HEK293T (cell line): ENCODE data around the gene ZNF575.
"Not testable (repeated sequence)": the region's sequence is repeated elsewhere in the genome, so short reads cannot be mapped to it uniquely, and the experiment has no call there.

ENCODE experiments used
- CTCF ChIA-PET: fragments of 350-600 bp; formaldehyde crosslinking; extraction: SDS; loops from one replicate; lab custom pipeline; 2021; ENCODE audit warnings: antibody characterized with exemption, inconsistent platforms; lab: Yijun Ruan, JAX
- POLR2A ChIA-PET: fragments of 350-600 bp; formaldehyde crosslinking; extraction: SDS; loops from one replicate; lab custom pipeline; 2020; ENCODE audit warnings: antibody characterized with exemption, inconsistent platforms; lab: Yijun Ruan, JAX
- DNase-seq: peaks from one replicate; pipeline ENCODE4 v3.0.0; 2012; ENCODE audit warnings: mixed read lengths; ENCODE audit errors: extremely low spot score
- ARNT ChIP-seq: fragments of 450-650 bp; IDR thresholded peaks from 2 replicates; pipeline ENCODE4 v1.6.1; 2017; ENCODE audit warnings: mild to moderate bottlenecking
- BHLHE40 ChIP-seq: fragments of 450-650 bp; IDR thresholded peaks from 2 replicates; pipeline ENCODE4 v1.6.1; 2016; ENCODE audit warnings: mild to moderate bottlenecking, moderate library complexity, borderline replicate concordance
- CTBP1 ChIP-seq: fragments of 450-650 bp; IDR thresholded peaks from 2 replicates; pipeline ENCODE4 v1.6.1; 2016; ENCODE audit warnings: borderline replicate concordance
- ELF4 ChIP-seq: fragments of 450-650 bp; IDR thresholded peaks from 2 replicates; pipeline ENCODE4 v1.6.1; 2017; ENCODE audit warnings: antibody characterized with exemption
- FOXA1 ChIP-seq: fragments of 450-650 bp; IDR thresholded peaks from 2 replicates; pipeline ENCODE4 v1.6.1; 2016; ENCODE audit warnings: mild to moderate bottlenecking
- FOXK2 ChIP-seq: fragments of 450-650 bp; IDR thresholded peaks from 2 replicates; pipeline ENCODE4 v1.6.1; 2016; ENCODE audit warnings: mild to moderate bottlenecking
- FOXM1 ChIP-seq: fragments of 450-650 bp; IDR thresholded peaks from 2 replicates; pipeline ENCODE4 v1.6.1; 2017; ENCODE audit warnings: mild to moderate bottlenecking, borderline replicate concordance
- HDGF ChIP-seq: fragments of 450-650 bp; IDR thresholded peaks from 2 replicates; pipeline ENCODE4 v1.6.1; 2017; ENCODE audit warnings: antibody characterized with exemption, borderline replicate concordance
- L3MBTL2 ChIP-seq: fragments of 450-650 bp; conservative IDR thresholded peaks from 2 replicates; pipeline ENCODE4 v1.6.1; 2016; ENCODE audit warnings: mild to moderate bottlenecking
- LEF1 ChIP-seq: fragments of 450-650 bp; IDR thresholded peaks from 2 replicates; pipeline ENCODE4 v1.6.1; 2017; ENCODE audit warnings: mild to moderate bottlenecking, borderline replicate concordance
- NFRKB ChIP-seq: fragments of 450-650 bp; IDR thresholded peaks from 2 replicates; pipeline ENCODE4 v1.6.1; 2016; ENCODE audit warnings: mild to moderate bottlenecking, moderate library complexity
- SP1 ChIP-seq: fragments of 450-650 bp; IDR thresholded peaks from 2 replicates; pipeline ENCODE4 v1.6.1; 2017
- SUZ12 ChIP-seq: fragments of 450-650 bp; IDR thresholded peaks from 2 replicates; pipeline ENCODE4 v1.6.1; 2016; ENCODE audit warnings: mild to moderate bottlenecking
- TARDBP ChIP-seq: fragments of 450-650 bp; IDR thresholded peaks from 2 replicates; pipeline ENCODE4 v1.6.1; 2016
- ZNF384 ChIP-seq: fragments of 450-650 bp; IDR thresholded peaks from 2 replicates; pipeline ENCODE4 v1.6.1; 2016
- TF ChIP-seq, protein P1 (sequence below): fragments of 450-650 bp; IDR thresholded peaks from 2 replicates; pipeline ENCODE4 v1.6.1; 2016

Gene ZNF575

GRCh38 chr19:43505941-43506340 lies 27.0 kb upstream of the ZNF575 start:
- no peak for DNase-seq
- ChIA-PET POLR2A (no interaction called here), CTCF (interaction anchor here (2.4 kb wide), 1 partner anchor 59 kb away, joined by 10 read pairs; no protein-coding TSS in a partner anchor)
- TF ChIP-seq LEF1 (no peak), BHLHE40 (no peak), FOXK2 (no peak), SP1 (no peak), ARNT (no peak), SUZ12 (no peak), HDGF (no peak), ZNF384 (no peak), L3MBTL2 (no peak), CTBP1 (no peak), TARDBP (no peak), FOXA1 (no peak), ELF4 (no peak), FOXM1 (no peak), NFRKB (no peak)
- TF ChIP-seq, protein P1, sequence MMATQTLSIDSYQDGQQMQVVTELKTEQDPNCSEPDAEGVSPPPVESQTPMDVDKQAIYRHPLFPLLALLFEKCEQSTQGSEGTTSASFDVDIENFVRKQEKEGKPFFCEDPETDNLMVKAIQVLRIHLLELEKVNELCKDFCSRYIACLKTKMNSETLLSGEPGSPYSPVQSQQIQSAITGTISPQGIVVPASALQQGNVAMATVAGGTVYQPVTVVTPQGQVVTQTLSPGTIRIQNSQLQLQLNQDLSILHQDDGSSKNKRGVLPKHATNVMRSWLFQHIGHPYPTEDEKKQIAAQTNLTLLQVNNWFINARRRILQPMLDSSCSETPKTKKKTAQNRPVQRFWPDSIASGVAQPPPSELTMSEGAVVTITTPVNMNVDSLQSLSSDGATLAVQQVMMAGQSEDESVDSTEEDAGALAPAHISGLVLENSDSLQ: no peak

DNA sequence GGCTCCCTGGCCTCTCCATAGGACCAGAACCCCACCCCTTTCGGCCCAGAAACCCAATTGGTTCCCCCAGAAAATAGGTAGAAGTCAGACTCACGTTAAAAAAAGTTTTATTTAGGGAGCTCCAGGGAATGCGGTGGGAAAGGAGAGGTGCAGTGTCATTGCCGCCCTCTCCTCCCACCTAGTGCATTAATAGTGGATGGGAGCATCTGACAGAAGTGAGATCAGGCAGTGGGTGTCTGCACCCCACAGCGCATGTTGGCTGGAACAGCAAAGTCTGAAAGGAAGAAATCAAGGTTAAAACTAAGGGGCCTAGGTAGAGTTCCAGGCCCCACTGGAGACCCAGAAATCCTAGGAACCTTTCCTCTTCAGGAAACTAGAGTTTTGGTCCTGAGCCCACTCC lies 26.4 kb upstream of the ZNF575 start:
- TF ChIP-seq NFRKB (no peak), FOXA1 (no peak), ELF4 (no peak), ARNT (no peak), L3MBTL2 (no peak), SP1 (no peak), TARDBP (no peak), BHLHE40 (no peak)
- TF ChIP-seq, protein P1: no peak
- CTCF ChIA-PET: no interaction called here
- POLR2A ChIA-PET: no interaction called here
- no peak for DNase-seq

GRCh38 chr19:43507880-43508279 lies 25.1 kb upstream of the ZNF575 start:
- TF ChIP-seq BHLHE40 (no peak), SP1 (no peak), FOXK2 (no peak), CTBP1 (no peak), NFRKB (no peak), SUZ12 (no peak), ELF4 (no peak), TARDBP (no peak), ZNF384 (no peak), FOXA1 (no peak), FOXM1 (no peak), LEF1 (no peak), HDGF (no peak), ARNT (no peak)
- TF ChIP-seq, protein P1: no peak
- no peak for DNase-seq
- ChIA-PET CTCF (no interaction called here), POLR2A (no interaction called here)

- no peak for DNase-seq
- TF ChIP-seq FOXA1 (no peak), ELF4 (no peak), BHLHE40 (no peak), ZNF384 (no peak), L3MBTL2 (no peak), CTBP1 (no peak), FOXK2 (no peak), NFRKB (no peak), HDGF (no peak), FOXM1 (no peak), ARNT (no peak), SUZ12 (no peak), LEF1 (no peak)
- TF ChIP-seq, protein P1: no peak
- ChIA-PET CTCF (interaction anchor here (2.0 kb wide), 1 partner anchor 9 kb away, joined by 9 read pairs; no protein-coding TSS in a partner anchor), POLR2A (no interaction called here)
These were observed 22.3 kb upstream of the ZNF575 start for GRCh38 chr19:43510713-43511112.

DNA sequence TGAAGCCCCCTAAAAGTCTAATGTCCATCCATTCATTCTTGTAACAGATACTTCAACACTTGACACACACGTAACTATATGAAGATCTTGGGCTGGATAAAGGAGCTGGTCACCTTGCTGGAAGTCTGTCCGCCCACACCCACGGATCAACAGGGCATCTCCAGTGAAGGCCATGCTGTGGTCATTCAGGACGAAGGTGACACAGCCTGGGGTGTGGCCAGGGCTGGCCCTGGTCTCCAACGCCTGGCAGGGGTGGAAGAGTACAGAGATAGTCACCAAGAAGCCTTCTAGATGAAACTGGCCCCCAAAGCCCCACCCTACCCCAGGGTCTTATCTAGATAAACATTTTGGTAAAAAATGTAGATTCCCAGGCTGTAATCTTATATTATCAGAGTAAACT lies 21.7 kb upstream of the ZNF575 start:
- ChIA-PET POLR2A (no interaction called here), CTCF (interaction anchor here (2.0 kb wide), 1 partner anchor 9 kb away, joined by 9 read pairs; no protein-coding TSS in a partner anchor)
- DNase-seq: no peak
- TF ChIP-seq ELF4 (no peak), ZNF384 (no peak), L3MBTL2 (no peak), SUZ12 (no peak), LEF1 (no peak), NFRKB (no peak), CTBP1 (no peak), FOXM1 (no peak), FOXK2 (no peak), FOXA1 (no peak), ARNT (no peak), TARDBP (no peak), SP1 (no peak), HDGF (no peak), BHLHE40 (no peak)
- TF ChIP-seq, protein P1: no peak

DNA sequence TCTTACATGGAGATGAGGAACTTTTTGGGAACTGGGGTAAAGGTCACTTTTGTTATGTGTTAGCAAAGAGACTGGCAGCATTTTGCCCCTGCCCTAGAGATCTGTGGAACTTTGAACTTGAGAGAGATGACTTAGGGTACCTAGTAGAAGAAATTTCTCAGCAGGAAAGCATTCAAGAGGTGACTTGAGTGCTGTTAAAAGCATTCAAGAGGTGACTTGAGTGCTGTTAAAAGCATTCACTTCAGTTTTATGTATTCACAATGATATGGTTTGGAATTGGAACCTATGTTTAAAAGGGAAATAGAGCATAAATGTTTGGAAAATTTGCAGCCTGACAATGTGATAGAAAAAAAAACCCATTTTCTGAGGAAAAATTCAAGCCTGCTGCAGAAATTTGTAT lies 20.6 kb upstream of the ZNF575 start:
- POLR2A ChIA-PET, CTCF ChIA-PET, DNase-seq: not testable (repeated sequence)
